ENCODE results near the gene NDUFA3.

- TF ChIP-seq SIN3A (IDR thresholded peaks at IDR 0.05; ENCODE audit: borderline replicate concordance, insufficient read depth, low read length): no peak
- no peak for TF ChIP-seq TAF1 (IDR thresholded peaks at IDR 0.05; ENCODE audit: borderline replicate concordance, insufficient read depth, low read length)
- no peak for TF ChIP-seq POLR2AphosphoS5 (IDR thresholded peaks at IDR 0.05; ENCODE audit: low read depth, low read length)
- no peak for TF ChIP-seq REST (IDR thresholded peaks at IDR 0.05; ENCODE audit: insufficient read depth in 1 of 2, low read depth in 2 of 2, low read length in 2 of 2)
- TF ChIP-seq FOXP2 (optimal IDR thresholded peaks at IDR 0.05; ENCODE audit: borderline replicate concordance, extremely low read depth, extremely low read length, insufficient read depth): no peak
Observed at GRCh38 chr19:54096617-54097106, 6.0 kb upstream of the NDUFA3 start.

Data from PFSK-1 (cell line).